A549 (cell line): ENCODE measurements around the gene ARTN. TPM values are rescaled to one million over a fixed set of nuclear protein-coding genes. Genes with fewer than 3 reads are reported as not detected.

Experiments
- ATAC-seq, 2 experiments: fragments of 200-7000 bp in 1 of 2; fragments of >200 bp in 1 of 2; cut with Nextera tagmentation in 1 of 2; cut with Tn5 transposase in 1 of 2; 3 replicates each; pipeline versions ENCODE4 v1.8.0 to v1.9.1; 2018 to 2020; ENCODE audit warnings: mild to moderate bottlenecking in 1 of 2, moderate library complexity in 1 of 2
- CTCF ChIA-PET: fragments of 300-600 bp; sonication (Branson Sonifier 250); formaldehyde crosslinking; extraction: SDS; loops from one replicate; lab custom pipeline; 2021; ENCODE audit warnings: antibody characterized with exemption, inconsistent platforms; lab: Yijun Ruan, JAX
- POLR2A ChIA-PET: fragments of 350-600 bp; formaldehyde crosslinking; extraction: SDS; loops from one replicate; lab custom pipeline; 2021; ENCODE audit warnings: antibody characterized with exemption, inconsistent platforms; lab: Yijun Ruan, JAX
- DNase-seq, 2 experiments: peaks; one replicate each; pipeline versions ENCODE4 v3.0.0 to v3.0.0-alpha.2; 2011 to 2016; ENCODE audit warnings: low read depth in 1 of 2, low spot score in 1 of 2
- FAIRE-seq: peaks from 2 replicates; lab custom pipeline; 2011; peaks lifted over from hg19 to GRCh38; lab: Jason Lieb, UNC
- H3K27ac ChIP-seq, 2 experiments: fragments of >200 bp; sonication (Bioruptor Twin); formaldehyde crosslinking; 3 replicates each; pipeline ENCODE4 v1.5.1; 2016 to 2017
- H3K4me1 ChIP-seq: fragments of >200 bp; sonication (Bioruptor Twin); formaldehyde crosslinking; 3 replicates; pipeline ENCODE4 v1.6.1; 2016
- H3K4me2 ChIP-seq: fragments of >200 bp; sonication (Bioruptor Twin); formaldehyde crosslinking; 3 replicates; pipeline ENCODE4 v1.6.1; 2016
- H3K4me3 ChIP-seq: fragments of >200 bp; sonication (Bioruptor Twin); formaldehyde crosslinking; 3 replicates; pipeline ENCODE4 v1.5.1; 2016
- H3K9me3 ChIP-seq: fragments of >200 bp; sonication (Bioruptor Twin); formaldehyde crosslinking; 3 replicates; pipeline ENCODE4 v1.6.1; 2016
- BHLHE40 ChIP-seq: IDR thresholded peaks from 2 replicates; pipeline ENCODE4 v1.6.1; 2012; ENCODE audit warnings: low read depth, low read length, inconsistent platforms
- CBX2 ChIP-seq: fragments of 200-600 bp; sonication (generic); IDR thresholded peaks from 2 replicates; pipeline ENCODE4 v1.6.1; 2016; ENCODE audit warnings: low read depth, mild to moderate bottlenecking, borderline replicate concordance
- CBX8 ChIP-seq: fragments of 200-600 bp; sonication (generic); IDR thresholded peaks from 2 replicates; pipeline ENCODE4 v1.6.1; 2016
- CEBPB ChIP-seq, 2 experiments: fragments of >200 bp in 1 of 2; sonication (Bioruptor Twin) in 1 of 2; formaldehyde crosslinking in 1 of 2; IDR thresholded peaks; 2 replicates each; pipeline ENCODE4 v1.6.1; 2012 to 2016
- CHD4 ChIP-seq: fragments of 200-600 bp; sonication (generic); IDR thresholded peaks from 2 replicates; pipeline ENCODE4 v1.6.1; 2016; ENCODE audit warnings: antibody characterized with exemption, mild to moderate bottlenecking, borderline replicate concordance
- EP300 ChIP-seq, 2 experiments: fragments of >200 bp; sonication (Bioruptor Twin); formaldehyde crosslinking; IDR thresholded peaks; 2 replicates in 1 of 2; 3 replicates in 1 of 2; pipeline ENCODE4 v1.6.1; 2016 to 2017
- ESRRA ChIP-seq: fragments of 150-350 bp; IDR thresholded peaks from 2 replicates; pipeline ENCODE4 v1.6.1; 2014; ENCODE audit warnings: mild to moderate bottlenecking, low read length, borderline replicate concordance
- FOSB ChIP-seq: fragments of 250-450 bp; sonication (Bioruptor Pico); IDR thresholded peaks from 2 replicates; pipeline ENCODE4 v1.5.0; 2020; ENCODE audit warnings: mild to moderate bottlenecking, moderate library complexity
- GATA3 ChIP-seq: IDR thresholded peaks from 2 replicates; pipeline ENCODE4 v1.6.1; 2012; ENCODE audit warnings: borderline replicate concordance
- HOXA7 ChIP-seq: fragments of 250-450 bp; sonication (Bioruptor Pico); IDR thresholded peaks from 2 replicates; pipeline ENCODE4 v1.5.0; 2020; ENCODE audit warnings: mild to moderate bottlenecking, moderate library complexity
- MAFK ChIP-seq: fragments of 450-650 bp; IDR thresholded peaks from 2 replicates; pipeline ENCODE4 v1.6.1; 2014; ENCODE audit not compliant: partially characterized antibody
- MYC ChIP-seq: IDR thresholded peaks from 2 replicates; pipeline ENCODE4 v1.6.1; 2012; ENCODE audit warnings: mild to moderate bottlenecking, inconsistent platforms, low read length, improper control_type of control experiment, borderline replicate concordance
- NFE2L2 ChIP-seq: fragments of 150-350 bp; conservative IDR thresholded peaks from 2 replicates; pipeline ENCODE4 v1.6.1; 2014; ENCODE audit warnings: low read length
- NR3C1 ChIP-seq: fragments of >200 bp; sonication (Bioruptor Twin); formaldehyde crosslinking; IDR thresholded peaks from 3 replicates; pipeline ENCODE4 v1.6.1; 2017
- PHF8 ChIP-seq: fragments of 200-600 bp; sonication (generic); IDR thresholded peaks from 2 replicates; pipeline ENCODE4 v1.6.1; 2016; ENCODE audit warnings: low read depth, mild to moderate bottlenecking, antibody characterized with exemption, moderate library complexity, borderline replicate concordance
- POLR2A ChIP-seq: IDR thresholded peaks from 2 replicates; pipeline ENCODE4 v1.6.1; 2012; ENCODE audit warnings: mild to moderate bottlenecking, low read length
- RAD21 ChIP-seq, 2 experiments: fragments of >200 bp in 1 of 2; sonication (Bioruptor Twin) in 1 of 2; formaldehyde crosslinking in 1 of 2; IDR thresholded peaks in 1 of 2; conservative IDR thresholded peaks in 1 of 2; 2 replicates in 1 of 2; 3 replicates in 1 of 2; pipeline ENCODE4 v1.6.1; 2012 to 2018; ENCODE audit warnings: inconsistent platforms in 1 of 2
- RARB ChIP-seq: fragments of 250-450 bp; sonication (Bioruptor Pico); IDR thresholded peaks from 2 replicates; pipeline ENCODE4 v1.8.0; 2021; ENCODE audit warnings: mild to moderate bottlenecking, moderate library complexity
- RCOR1 ChIP-seq: fragments of 150-350 bp; IDR thresholded peaks from 2 replicates; pipeline ENCODE4 v1.6.1; 2014; ENCODE audit warnings: antibody characterized with exemption, low read length, low read depth
- RFX5 ChIP-seq: fragments of 450-650 bp; IDR thresholded peaks from 2 replicates; pipeline ENCODE4 v1.7.1; 2014; ENCODE audit warnings: antibody characterized with exemption, mild to moderate bottlenecking, moderate library complexity
- SREBF2 ChIP-seq: fragments of 450-650 bp; IDR thresholded peaks from 2 replicates; pipeline ENCODE4 v1.6.1; 2014; ENCODE audit warnings: mild to moderate bottlenecking, moderate library complexity
- WGBS: methylation state at CpG from one replicate; pipeline ENCODE4 v1.1.6; 2017; ENCODE audit errors: missing lambda C conversion rate; 5-methylcytosine and 5-hydroxymethylcytosine counted together
- polyA minus RNA-seq: library from RNA; depleted of rRNA, polyadenylated mRNA; stranded (reverse); fragments of >200 nt; gene quantifications from 2 replicates; pipeline ENCODE4 v1.2.3, GENCODE V29; 2011; rRNA and poly(A)+ RNA removed
- polyA plus RNA-seq, 4 experiments: library from polyadenylated mRNA; depleted of rRNA in 3 of 4; stranded (reverse); fragments of >200 nt; fragmentation: RNase III in 1 of 4; extraction: RNeasy Plus Mini Kit Qiagen cat#74134 plus additional on column Dnase treatment in 1 of 4; gene quantifications; 2 replicates in 3 of 4; 3 replicates in 1 of 4; pipeline ENCODE4 v1.2.3, GENCODE V29; 2011 to 2017
- TF ChIP-seq, protein P1 (sequence below): IDR thresholded peaks from 2 replicates; pipeline ENCODE4 v1.6.1; 2012
- TF ChIP-seq, protein P2 (sequence below): fragments of 150-350 bp; IDR thresholded peaks from 2 replicates; pipeline ENCODE4 v1.6.1; 2014; ENCODE audit warnings: low read depth, mild to moderate bottlenecking, low read length

Gene ARTN, protein sequence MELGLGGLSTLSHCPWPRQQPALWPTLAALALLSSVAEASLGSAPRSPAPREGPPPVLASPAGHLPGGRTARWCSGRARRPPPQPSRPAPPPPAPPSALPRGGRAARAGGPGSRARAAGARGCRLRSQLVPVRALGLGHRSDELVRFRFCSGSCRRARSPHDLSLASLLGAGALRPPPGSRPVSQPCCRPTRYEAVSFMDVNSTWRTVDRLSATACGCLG
- polyA plus RNA-seq (2011; rRNA removed), result 0.13 and 0.21 TPM in 2 replicates
- polyA plus RNA-seq (2012; cell fraction: cytosol; rRNA removed), result 0.26 and 0.35 TPM in 2 replicates
- 4.0 and 4.9 TPM in 2 replicates for polyA plus RNA-seq (2012; cell fraction: nucleus; rRNA removed)
- 0.49 to 0.90 TPM (median 0.53 TPM) in 3 replicates for polyA plus RNA-seq (2017; fragmentation: RNase III; extraction: RNeasy Plus Mini Kit Qiagen cat#74134 plus additional on column Dnase treatment)
- polyA minus RNA-seq, result not detected in 2 replicates

DNA sequence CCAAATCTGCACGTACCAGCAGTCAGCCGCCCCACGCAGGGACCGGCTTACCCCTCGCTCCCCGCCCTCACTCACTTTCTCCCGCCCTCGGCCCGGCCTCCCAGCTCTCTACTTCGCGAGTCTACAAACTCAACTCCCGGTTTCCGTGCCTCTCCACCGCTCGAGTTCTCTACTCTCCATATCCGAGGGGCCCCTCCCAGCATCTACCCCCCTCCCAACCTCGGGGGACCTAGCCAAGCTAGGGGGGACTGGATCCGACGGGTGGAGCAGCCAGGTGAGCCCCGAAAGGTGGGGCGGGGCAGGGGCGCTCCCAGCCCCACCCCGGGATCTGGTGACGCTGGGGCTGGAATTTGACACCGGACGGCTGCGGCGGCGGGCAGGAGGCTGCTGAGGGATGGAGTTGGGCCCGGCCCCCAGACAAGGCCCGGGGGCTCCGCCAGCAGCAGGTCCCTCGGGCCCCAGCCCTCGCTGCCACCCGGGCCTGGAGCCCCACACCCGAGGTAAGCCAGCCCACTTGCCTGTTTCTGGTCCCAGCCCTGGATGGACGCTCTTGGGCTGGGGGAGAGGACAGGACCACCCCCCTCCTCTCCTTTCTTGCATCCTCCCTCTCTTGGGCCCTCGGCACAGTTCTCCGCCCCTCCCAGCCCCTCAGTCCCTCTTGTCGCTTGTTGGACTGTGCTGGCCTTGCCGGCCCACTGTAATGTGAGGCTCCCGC lies at the start of gene ARTN:
ARTN (plus strand) TSS at position 416 of the 715 bp plus-strand sequence. CDS start 1,856 bp downstream, outside the sequence.
- FAIRE-seq, result no peak
- Histone ChIP-seq H3K27ac (peak within 1 kb of the TSS; percentile 17 to 92; a peak in 4 of 6 replicates), H3K9me3 (no peaks in the 10 kb centered on the region), H3K4me3 (no peak within 1 kb of the TSS), H3K4me2 (no peak within 1 kb of the TSS), H3K4me1 (peaks cover 61% of the 10 kb centered on the region)
- no peak for DNase-seq
- CTCF ChIA-PET, result interaction anchor here (0.8 to 16.9 kb wide), 15 partner anchors 9 to 707 kb away, joined by 3 to 243 read pairs (median 10); partner anchors contain the start of gene IPO13
- POLR2A ChIA-PET, result interaction anchor here (0.5 kb wide), 1 partner anchor 771 kb away, joined by 5 read pairs; no protein-coding TSS in a partner anchor
- 90% methylated on average over 18 of the region's 42 CpGs for WGBS
- ATAC-seq, result no peak
- TF ChIP-seq GATA3 (no peak), NR3C1 (no peak), MYC (no peak), PHF8 (no peak), EP300 (IDR thresholded peaks at IDR 0.05) (no peak), RFX5 (no peak), NFE2L2 (no peak)

DNA sequence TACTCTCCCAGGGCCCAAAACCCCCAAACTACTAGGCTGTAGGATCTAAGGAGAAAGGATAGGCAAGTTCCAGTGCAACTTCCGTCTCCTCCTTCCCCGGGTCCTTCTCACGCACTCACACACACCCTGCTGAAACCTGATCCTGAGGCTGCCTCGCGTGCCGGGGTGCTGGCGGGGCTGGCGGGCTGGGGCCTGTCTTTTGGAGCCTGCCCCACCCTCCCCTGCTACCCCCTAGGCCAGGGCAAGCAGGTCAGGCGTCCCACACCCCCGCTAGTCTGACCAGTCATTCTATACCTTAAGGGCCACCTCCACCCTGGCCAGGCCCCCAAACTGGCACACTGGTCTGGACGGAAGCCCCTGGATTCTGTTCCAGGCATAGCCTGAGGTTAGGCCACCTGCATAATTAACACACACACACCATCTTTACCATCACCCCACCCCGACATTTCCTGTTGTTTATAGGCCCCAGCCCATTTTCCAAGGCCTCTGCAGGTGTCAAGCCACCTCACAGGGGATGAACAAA lies 48.3 kb upstream of the ARTN start:
- no peak for ATAC-seq
- DNase-seq, result no peak
- Histone ChIP-seq H3K4me1 (no peaks in the 10 kb centered on the region), H3K4me3 (no peak overlapping the region), H3K9me3 (no peaks in the 10 kb centered on the region), H3K27ac (no peak overlapping the region), H3K4me2 (no peak overlapping the region)
- CTCF ChIA-PET, result no interaction called here
- no peak for FAIRE-seq
- TF ChIP-seq, protein P1, sequence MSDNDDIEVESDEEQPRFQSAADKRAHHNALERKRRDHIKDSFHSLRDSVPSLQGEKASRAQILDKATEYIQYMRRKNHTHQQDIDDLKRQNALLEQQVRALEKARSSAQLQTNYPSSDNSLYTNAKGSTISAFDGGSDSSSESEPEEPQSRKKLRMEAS, result no peak
- TF ChIP-seq CBX8, result no peak
- no peak for TF ChIP-seq CHD4
- TF ChIP-seq, all 56 proteins: peak for 0
- POLR2A ChIA-PET, result no interaction called here
- 95% methylated on average over 9 of the region's 12 CpGs for WGBS

DNA sequence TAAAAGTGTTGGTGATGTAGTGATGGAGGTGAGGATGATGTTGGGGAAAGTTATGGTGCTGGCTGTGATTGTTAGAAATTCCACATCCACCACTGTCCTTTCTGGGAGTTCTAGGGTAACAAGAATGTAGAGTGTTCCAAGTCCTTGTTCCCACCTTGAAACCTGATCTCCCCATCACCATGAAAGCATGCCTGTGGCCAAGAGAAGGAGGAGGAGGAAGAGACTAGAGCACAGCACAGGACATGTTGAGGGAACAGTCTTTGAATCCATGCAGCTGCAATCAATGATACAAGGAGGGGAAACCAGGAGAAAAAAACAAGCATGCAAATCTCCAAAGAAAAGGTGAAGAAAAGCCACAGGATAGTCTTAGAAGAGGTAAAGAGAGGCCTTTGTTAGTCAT lies 45.9 kb upstream of the ARTN start:
- DNase-seq (no peak), FAIRE-seq (no peak), ATAC-seq (no peak)
- H3K4me3 ChIP-seq, result no peak overlapping the region
- POLR2A ChIA-PET, result no interaction called here
- no peak overlapping the region for H3K27ac ChIP-seq
- no peak overlapping the region for H3K4me2 ChIP-seq
- TF ChIP-seq, protein P2, sequence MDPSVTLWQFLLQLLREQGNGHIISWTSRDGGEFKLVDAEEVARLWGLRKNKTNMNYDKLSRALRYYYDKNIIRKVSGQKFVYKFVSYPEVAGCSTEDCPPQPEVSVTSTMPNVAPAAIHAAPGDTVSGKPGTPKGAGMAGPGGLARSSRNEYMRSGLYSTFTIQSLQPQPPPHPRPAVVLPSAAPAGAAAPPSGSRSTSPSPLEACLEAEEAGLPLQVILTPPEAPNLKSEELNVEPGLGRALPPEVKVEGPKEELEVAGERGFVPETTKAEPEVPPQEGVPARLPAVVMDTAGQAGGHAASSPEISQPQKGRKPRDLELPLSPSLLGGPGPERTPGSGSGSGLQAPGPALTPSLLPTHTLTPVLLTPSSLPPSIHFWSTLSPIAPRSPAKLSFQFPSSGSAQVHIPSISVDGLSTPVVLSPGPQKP, result no peak
- no peak for TF ChIP-seq SREBF2
- TF ChIP-seq MYC, result no peak
- no peak for TF ChIP-seq POLR2A
- TF ChIP-seq RARB (CRISPR knock-in tag), result no peak
- no peak for TF ChIP-seq BHLHE40
- TF ChIP-seq RAD21 (conservative IDR thresholded peaks at IDR 0.05 in 1 of 2, IDR thresholded peaks at IDR 0.05 in 1 of 2), result no peak
- no peak for TF ChIP-seq CBX2
- no peak for TF ChIP-seq HOXA7 (CRISPR knock-in tag)
- TF ChIP-seq RCOR1, result no peak
- TF ChIP-seq MAFK, result no peak
- no peak for TF ChIP-seq FOSB (CRISPR knock-in tag)
- TF ChIP-seq RFX5, result no peak
- TF ChIP-seq ESRRA, result no peak
- no peak for TF ChIP-seq GATA3
- no peak for TF ChIP-seq CEBPB (IDR thresholded peaks at IDR 0.05)
- TF ChIP-seq, all 56 proteins: peak for 0
- H3K9me3 ChIP-seq, result no peaks in the 10 kb centered on the region
- CTCF ChIA-PET, result no interaction called here
- no peaks in the 10 kb centered on the region for H3K4me1 ChIP-seq
